ENCODE data around the gene LARP1. TPM values are rescaled to one million over a fixed set of nuclear protein-coding genes. Genes with fewer than 3 reads are reported as not detected.

Gene LARP1
- total and polyA plus RNA-seq, 9 of the 15 experiments (the other 6 are each of a cell fraction or from before 2014, with no cell fraction given): 22.6 to 300 (median 92.0) TPM

DNA sequence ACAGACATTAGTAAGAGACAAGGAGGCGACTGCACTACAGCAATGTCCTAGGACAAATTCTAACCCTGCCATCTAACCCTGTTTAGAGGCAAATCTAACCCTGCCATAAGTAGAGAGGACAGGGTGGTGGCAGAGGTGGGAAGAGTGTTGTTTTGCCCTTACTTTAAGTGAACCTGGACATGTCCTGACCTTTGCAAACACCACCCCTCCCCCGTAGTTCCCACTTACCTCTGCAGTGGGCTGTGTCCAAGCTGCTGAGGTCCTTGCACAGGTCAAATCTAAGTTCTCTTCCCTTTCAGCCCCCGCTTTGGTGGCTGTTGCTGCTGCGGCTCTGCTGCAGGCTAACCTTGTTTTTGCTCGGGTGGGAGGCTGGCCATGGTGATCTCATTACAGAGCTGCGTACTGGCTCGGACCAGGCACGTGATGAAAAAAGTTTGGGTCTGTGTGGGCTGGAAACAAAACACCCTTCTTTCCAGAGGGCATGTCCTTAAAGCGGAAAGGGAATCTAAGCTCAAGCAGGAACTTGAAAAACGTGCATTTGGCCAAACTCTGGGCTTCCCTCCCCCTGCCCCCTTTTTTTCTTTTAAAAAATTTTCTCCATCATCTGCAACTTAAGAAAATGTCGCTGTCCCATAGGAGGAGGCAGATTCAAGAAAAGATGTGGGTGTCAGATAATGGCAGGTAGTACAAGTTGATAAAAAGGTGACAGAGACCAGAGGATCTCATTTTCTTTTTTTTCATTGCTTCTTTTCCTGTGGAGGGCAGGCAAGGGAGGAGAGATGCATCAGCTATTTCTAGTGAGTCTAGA, 95.3 kb downstream of the LARP1 start, which contains the start of gene FAXDC2 (continued):
- TF ChIP-seq MYNN (IDR thresholded peaks at IDR 0.05): no peak
- TF ChIP-seq MYNN (CRISPR knock-in tag; IDR thresholded peaks at IDR 0.05): no peak
- TF ChIP-seq HSF4 (CRISPR knock-in tag; IDR thresholded peaks at IDR 0.05; ENCODE audit: borderline replicate concordance): no peak
- TF ChIP-seq ZNF253 (CRISPR knock-in tag; conservative IDR thresholded peaks at IDR 0.05): no peak
- 0 out of 2 replicates have a peak, but pooled peaks have one; percentile 22 for TF ChIP-seq DPF2 (IDR thresholded peaks at IDR 0.05)
- TF ChIP-seq MCM7 (IDR thresholded peaks at IDR 0.05): no peak
- no peak for TF ChIP-seq NKRF (IDR thresholded peaks at IDR 0.05; ENCODE audit: borderline replicate concordance)
- TF ChIP-seq ZFP30 (CRISPR knock-in tag; IDR thresholded peaks at IDR 0.05; ENCODE audit: borderline replicate concordance): no peak
- no peak for TF ChIP-seq NR2C2 (CRISPR knock-in tag; IDR thresholded peaks at IDR 0.05)
- TF ChIP-seq NR2C2 (tag; IDR thresholded peaks at IDR 0.05): 0 out of 2 replicates have a peak, but pooled peaks have one; percentile 40
- TF ChIP-seq ZNF12 (CRISPR knock-in tag; IDR thresholded peaks at IDR 0.05): no peak
- TF ChIP-seq JUNB (CRISPR knock-in tag; conservative IDR thresholded peaks at IDR 0.05): no peak
- TF ChIP-seq, protein P1, sequence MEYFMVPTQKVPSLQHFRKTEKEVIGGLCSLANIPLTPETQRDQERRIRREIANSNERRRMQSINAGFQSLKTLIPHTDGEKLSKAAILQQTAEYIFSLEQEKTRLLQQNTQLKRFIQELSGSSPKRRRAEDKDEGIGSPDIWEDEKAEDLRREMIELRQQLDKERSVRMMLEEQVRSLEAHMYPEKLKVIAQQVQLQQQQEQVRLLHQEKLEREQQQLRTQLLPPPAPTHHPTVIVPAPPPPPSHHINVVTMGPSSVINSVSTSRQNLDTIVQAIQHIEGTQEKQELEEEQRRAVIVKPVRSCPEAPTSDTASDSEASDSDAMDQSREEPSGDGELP (CRISPR knock-in tag; IDR thresholded peaks at IDR 0.05; ENCODE audit: borderline replicate concordance): 0 out of 2 replicates have a peak, but pooled peaks have one; percentile 17
- TF ChIP-seq NELFE (IDR thresholded peaks at IDR 0.05; ENCODE audit: insufficient read depth, insufficient read length): no peak
